ENCODE data around the gene LIN37.

DNA sequence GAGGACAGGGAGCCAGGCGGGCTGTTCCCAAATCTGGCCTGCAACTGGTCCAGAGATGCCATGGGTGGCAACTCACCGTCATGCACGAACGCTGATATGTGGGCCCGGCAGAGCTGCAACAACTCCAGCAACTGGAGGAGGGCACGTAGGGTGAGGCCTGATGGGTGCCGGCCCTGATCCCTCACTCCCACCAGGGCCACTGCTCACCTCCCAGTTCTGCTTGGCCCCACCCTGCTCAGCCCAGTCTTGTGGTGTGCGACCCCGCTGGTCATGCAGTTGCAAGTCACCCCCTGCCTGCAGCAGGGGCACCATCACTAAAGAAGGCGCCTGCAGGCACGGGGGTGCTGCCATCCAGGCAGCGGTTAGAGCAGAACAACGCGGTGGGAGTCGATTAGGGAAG lies 43.9 kb downstream of the LIN37 start:
- TF ChIP-seq, protein P1, sequence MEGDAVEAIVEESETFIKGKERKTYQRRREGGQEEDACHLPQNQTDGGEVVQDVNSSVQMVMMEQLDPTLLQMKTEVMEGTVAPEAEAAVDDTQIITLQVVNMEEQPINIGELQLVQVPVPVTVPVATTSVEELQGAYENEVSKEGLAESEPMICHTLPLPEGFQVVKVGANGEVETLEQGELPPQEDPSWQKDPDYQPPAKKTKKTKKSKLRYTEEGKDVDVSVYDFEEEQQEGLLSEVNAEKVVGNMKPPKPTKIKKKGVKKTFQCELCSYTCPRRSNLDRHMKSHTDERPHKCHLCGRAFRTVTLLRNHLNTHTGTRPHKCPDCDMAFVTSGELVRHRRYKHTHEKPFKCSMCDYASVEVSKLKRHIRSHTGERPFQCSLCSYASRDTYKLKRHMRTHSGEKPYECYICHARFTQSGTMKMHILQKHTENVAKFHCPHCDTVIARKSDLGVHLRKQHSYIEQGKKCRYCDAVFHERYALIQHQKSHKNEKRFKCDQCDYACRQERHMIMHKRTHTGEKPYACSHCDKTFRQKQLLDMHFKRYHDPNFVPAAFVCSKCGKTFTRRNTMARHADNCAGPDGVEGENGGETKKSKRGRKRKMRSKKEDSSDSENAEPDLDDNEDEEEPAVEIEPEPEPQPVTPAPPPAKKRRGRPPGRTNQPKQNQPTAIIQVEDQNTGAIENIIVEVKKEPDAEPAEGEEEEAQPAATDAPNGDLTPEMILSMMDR (IDR thresholded peaks at IDR 0.05), result no peak
- TF ChIP-seq EZH2 (IDR thresholded peaks at IDR 0.05) (no peak), EZH2phosphoT487 (IDR thresholded peaks at IDR 0.05) (no peak)
